Cerebellar nuclear complex (tissue), 1 donor: ENCODE data around the gene ASAP2.
"Not testable (repeated sequence)": the region's sequence is repeated elsewhere in the genome, so short reads cannot be mapped to it uniquely, and the experiment has no call there.

ENCODE experiments used
- DNase-seq, 2 experiments: peaks; one replicate each; lab custom pipeline; 2025; lab: John Stamatoyannopoulos, UW

Gene ASAP2

GRCh38 chr2:9212010-9212635, 5.5 kb downstream of the ASAP2 start:
- no peak for DNase-seq

- no peak for DNase-seq
Observed at GRCh38 chr2:9212661-9213411, 6.2 kb downstream of the ASAP2 start.

- DNase-seq: no peak
Observed at GRCh38 chr2:9213477-9214051, 7.0 kb downstream of the ASAP2 start.

- no peak for DNase-seq
Observed at GRCh38 chr2:9214873-9215272, 8.3 kb downstream of the ASAP2 start.

- no peak for DNase-seq
Observed at GRCh38 chr2:9215680-9216079, 9.1 kb downstream of the ASAP2 start.

GRCh38 chr2:9216143-9216542, 9.5 kb downstream of the ASAP2 start:
- not testable (repeated sequence) for DNase-seq

GRCh38 chr2:9217838-9218770, 11.5 kb downstream of the ASAP2 start:
- no peak for DNase-seq

GRCh38 chr2:9219027-9219445, 12.4 kb downstream of the ASAP2 start:
- DNase-seq: no peak

GRCh38 chr2:9220201-9220600, 13.6 kb downstream of the ASAP2 start:
- no peak for DNase-seq

- peak in 1 of 2 experiments; percentile 19 for DNase-seq
Observed at GRCh38 chr2:9221223-9221622, 14.6 kb downstream of the ASAP2 start.

GRCh38 chr2:9222239-9222892, 15.8 kb downstream of the ASAP2 start:
- peak in 1 of 2 experiments; percentile 65 for DNase-seq

- DNase-seq: no peak
Observed at GRCh38 chr2:9222893-9223287, 16.3 kb downstream of the ASAP2 start.

GRCh38 chr2:9225806-9226205, 19.2 kb downstream of the ASAP2 start:
- DNase-seq: no peak

GRCh38 chr2:9226458-9227380, 20.1 kb downstream of the ASAP2 start:
- DNase-seq: no peak

- no peak for DNase-seq
Observed at GRCh38 chr2:9228088-9228751, 21.6 kb downstream of the ASAP2 start.

- no peak for DNase-seq
Observed at GRCh38 chr2:9228781-9229469, 22.3 kb downstream of the ASAP2 start.

GRCh38 chr2:9229470-9229820, 22.8 kb downstream of the ASAP2 start:
- no peak for DNase-seq

- DNase-seq: no peak
Observed at GRCh38 chr2:9230051-9230802, 23.6 kb downstream of the ASAP2 start.

- peak in 1 of 2 experiments; percentile 14 for DNase-seq
Observed at GRCh38 chr2:9230881-9231280, 24.3 kb downstream of the ASAP2 start.
